Measurements from ENCODE around the gene MFGE8.

MFGE8 gene

GRCh38 chr15:88918738-88919137 is 5.6 kb upstream of the MFGE8 start:
- DNase-seq (ENCODE audit: low read depth in 2 of 2) = peak in 1 of 2 donors; percentile 40

- DNase-seq (ENCODE audit: low read depth in 2 of 2) = no peak
These were observed 4.6 kb upstream of the MFGE8 start for GRCh38 chr15:88917760-88918159.

GRCh38 chr15:88915354-88915753 is 2.2 kb upstream of the MFGE8 start:
- DNase-seq (ENCODE audit: low read depth in 2 of 2) = no peak

- no peak for DNase-seq (ENCODE audit: low read depth in 2 of 2)
These were observed 631 bp upstream of the MFGE8 start for GRCh38 chr15:88913850-88914169.

GRCh38 chr15:88912500-88912921 is 668 bp downstream of the MFGE8 start:
- DNase-seq (ENCODE audit: low read depth in 2 of 2) = no peak

- no peak for DNase-seq (ENCODE audit: low read depth in 2 of 2)
These were observed 1.4 kb downstream of the MFGE8 start for GRCh38 chr15:88911766-88912118.

GRCh38 chr15:88909956-88910831 is 3.0 kb downstream of the MFGE8 start:
- DNase-seq (ENCODE audit: low read depth in 2 of 2) = no peak

- no peak for DNase-seq (ENCODE audit: low read depth in 2 of 2)
These were observed 4.2 kb downstream of the MFGE8 start for GRCh38 chr15:88908697-88909621.

- DNase-seq (ENCODE audit: low read depth in 2 of 2) = no peak
These were observed 5.1 kb downstream of the MFGE8 start for GRCh38 chr15:88908123-88908522.

GRCh38 chr15:88907111-88907510 is 6.1 kb downstream of the MFGE8 start:
- DNase-seq (ENCODE audit: low read depth in 2 of 2) = no peak

GRCh38 chr15:88906551-88906950 is 6.6 kb downstream of the MFGE8 start:
- no peak for DNase-seq (ENCODE audit: low read depth in 2 of 2)

GRCh38 chr15:88906130-88906529 is 7.0 kb downstream of the MFGE8 start:
- DNase-seq (ENCODE audit: low read depth in 2 of 2) = no peak

GRCh38 chr15:88905576-88905975 is 7.6 kb downstream of the MFGE8 start:
- DNase-seq (ENCODE audit: low read depth in 2 of 2) = no peak

GRCh38 chr15:88904624-88905327 is 8.4 kb downstream of the MFGE8 start:
- DNase-seq (ENCODE audit: low read depth in 2 of 2) = peak; percentile 71 to 84

- no peak for DNase-seq (ENCODE audit: low read depth in 2 of 2)
These were observed 8.9 kb downstream of the MFGE8 start for GRCh38 chr15:88904257-88904623.

- no peak for DNase-seq (ENCODE audit: low read depth in 2 of 2)
These were observed 10.3 kb downstream of the MFGE8 start for GRCh38 chr15:88902846-88903245.

GRCh38 chr15:88902221-88902835 is 10.9 kb downstream of the MFGE8 start:
- no peak for DNase-seq (ENCODE audit: low read depth in 2 of 2)

GRCh38 chr15:88901508-88902220 is 11.5 kb downstream of the MFGE8 start:
- DNase-seq (ENCODE audit: low read depth in 2 of 2) = no peak

- DNase-seq (ENCODE audit: low read depth in 2 of 2) = no peak
These were observed 12.2 kb downstream of the MFGE8 start for GRCh38 chr15:88900982-88901418.

- DNase-seq (ENCODE audit: low read depth in 2 of 2) = no peak
These were observed 12.7 kb downstream of the MFGE8 start for GRCh38 chr15:88900309-88900981.

- DNase-seq (ENCODE audit: low read depth in 2 of 2) = no peak
These were observed 13.9 kb downstream of the MFGE8 start for GRCh38 chr15:88899251-88899650.

Data from stimulated activated CD8-positive, alpha-beta memory T cell treated with anti-CD3 and anti-CD28 coated beads, Interleukin-2, amount 100 ng/mL, for 48 hours (primary cell).